K562 (cell line): ENCODE data around the gene TMEM45B. TPM values are rescaled to one million over a fixed set of nuclear protein-coding genes. Genes with fewer than 3 reads are reported as not detected.

Source experiments
- ATAC-seq: fragments of 200-7000 bp; cut with Tn5 transposase; 3 replicates; pipeline ENCODE4 v1.9.1; 2020; ENCODE audit warnings: moderate library complexity
- BruUV-seq: library from RNA; stranded (reverse); fragments of 400-500 nt; replicated peaks from 2 replicates; lab custom pipeline; 2021; lab: Mats Ljungman, UMichigan
- CTCF ChIA-PET: fragments of 300-600 bp; formaldehyde crosslinking; extraction: SDS; loops from one replicate; lab custom pipeline; 2021; ENCODE audit warnings: low intra/inter-chr PET ratio; lab: Yijun Ruan, JAX
- POLR2A ChIA-PET: fragments of 300-600, 350-650 bp; sonication (Branson Sonifier 250); formaldehyde crosslinking; extraction: SDS; loops from one replicate; lab custom pipeline; 2021; ENCODE audit warnings: antibody characterized with exemption, inconsistent platforms; lab: Yijun Ruan, JAX
- DNase-seq, 4 experiments: peaks; one replicate each; pipeline versions ENCODE4 v3.0.0 to v3.0.0-alpha.2; 2011 to 2018; ENCODE audit warnings: low spot score in 3 of 4, mixed read lengths in 3 of 4; ENCODE audit errors: extremely low read depth in 1 of 4
- FAIRE-seq: peaks from 2 replicates; lab custom pipeline; 2011; peaks lifted over from hg19 to GRCh38; lab: Jason Lieb, UNC
- H2AFZ ChIP-seq: 2 replicates; pipeline ENCODE4 v1.6.0; 2011; ENCODE audit warnings: low read depth, low read length, control low read depth, inconsistent platforms
- H3K27ac ChIP-seq: fragments of 200-600 bp; 3 replicates; pipeline ENCODE4 v1.8.0; 2011; ENCODE audit warnings: low read depth, mild to moderate bottlenecking, control low read depth, inconsistent platforms, low read length, moderate library complexity, mixed read lengths; ENCODE audit errors: extremely low read depth
- H3K27me3 ChIP-seq, 2 experiments: fragments of 300-600 bp in 1 of 2; 2 replicates in 1 of 2; 3 replicates in 1 of 2; pipeline versions ENCODE4 v1.6.0 to v1.8.0; 2011; ENCODE audit warnings: inconsistent platforms in 2 of 2, low read length in 2 of 2, mild to moderate bottlenecking in 1 of 2, mixed read lengths in 1 of 2, moderate library complexity in 1 of 2; ENCODE audit not compliant: control insufficient read depth in 2 of 2, insufficient read depth in 2 of 2
- H3K36me3 ChIP-seq: fragments of 300-600 bp; 3 replicates; pipeline ENCODE4 v1.8.0; 2011; ENCODE audit warnings: mild to moderate bottlenecking, low read length, inconsistent platforms; ENCODE audit not compliant: control insufficient read depth, insufficient read depth
- H3K4me1 ChIP-seq, 2 experiments: fragments of 200-600 bp in 1 of 2; replicated peaks in 1 of 2; 2 replicates in 1 of 2; 3 replicates in 1 of 2; pipeline versions ENCODE4 v1.5.1 to v1.8.0; 2011; ENCODE audit warnings: inconsistent platforms in 2 of 2, low read length in 2 of 2, mild to moderate bottlenecking in 1 of 2, mixed read lengths in 1 of 2, moderate library complexity in 1 of 2; ENCODE audit not compliant: control insufficient read depth in 2 of 2, insufficient read depth in 2 of 2
- H3K4me2 ChIP-seq: 2 replicates; pipeline ENCODE4 v1.6.1; 2011; ENCODE audit warnings: low read length, control low read depth, inconsistent platforms, mixed read lengths; ENCODE audit not compliant: insufficient read depth
- H3K4me3 ChIP-seq: fragments of 200-600 bp; sonication (generic), shearing (Covaris generic); 2 replicates; pipeline ENCODE4 v1.5.1; 2016; ENCODE audit warnings: control low read depth, inconsistent platforms
- H3K79me2 ChIP-seq: fragments of 200-600 bp; 3 replicates; pipeline ENCODE4 v1.8.0; 2011; ENCODE audit warnings: low read length, inconsistent platforms; ENCODE audit not compliant: control insufficient read depth, insufficient read depth
- H3K9ac ChIP-seq, 2 experiments: 2 replicates each; pipeline versions ENCODE4 v1.6.0 to v1.6.1; 2011; ENCODE audit warnings: low read depth in 2 of 2, low read length in 2 of 2, control low read depth in 1 of 2, inconsistent platforms in 1 of 2, mild to moderate bottlenecking in 1 of 2, mixed read lengths in 1 of 2; ENCODE audit not compliant: insufficient read depth in 1 of 2
- H3K9me1 ChIP-seq: one replicate; pipeline ENCODE4 v1.6.0; 2011; ENCODE audit warnings: inconsistent platforms, mild to moderate bottlenecking, low read length, moderate library complexity; ENCODE audit not compliant: control insufficient read depth, insufficient read depth
- H3K9me3 ChIP-seq: replicated peaks from 2 replicates; pipeline ENCODE4 v1.5.1; 2011; ENCODE audit warnings: low read depth, low read length, inconsistent platforms; ENCODE audit not compliant: control insufficient read depth, insufficient read depth
- H4K20me1 ChIP-seq: replicated peaks from 2 replicates; pipeline ENCODE4 v1.6.1; 2011; ENCODE audit warnings: low read length, inconsistent platforms, mixed read lengths; ENCODE audit not compliant: control insufficient read depth, insufficient read depth
- ADNP ChIP-seq: fragments of 200-800 bp; sonication (Bioruptor generic); IDR thresholded peaks from 2 replicates; pipeline ENCODE4 v1.6.1; 2016; ENCODE audit warnings: missing genetic modification characterization, missing compliant biosample characterization
- AFF1 ChIP-seq, 2 experiments: fragments of 450-650 bp; IDR thresholded peaks; 2 replicates each; pipeline ENCODE4 v1.6.1; 2018; ENCODE audit warnings: mild to moderate bottlenecking in 2 of 2, low read depth in 1 of 2; ENCODE audit not compliant: partially characterized antibody in 2 of 2
- COPS2 ChIP-seq: fragments of 450-650 bp; conservative IDR thresholded peaks from 2 replicates; pipeline ENCODE4 v1.6.1; 2016; ENCODE audit warnings: mild to moderate bottlenecking, moderate library complexity
- GATA2 ChIP-seq: sonication (generic); formaldehyde crosslinking; IDR thresholded peaks from 2 replicates; pipeline ENCODE4 v1.4.0; 2020; ENCODE audit warnings: mild to moderate bottlenecking, missing genetic modification reagents
- GATAD2B ChIP-seq: fragments of 450-650 bp; IDR thresholded peaks from 2 replicates; pipeline ENCODE4 v1.6.1; 2017; ENCODE audit warnings: mild to moderate bottlenecking, borderline replicate concordance
- HBP1 ChIP-seq: fragments of 450-650 bp; formaldehyde crosslinking; IDR thresholded peaks from 2 replicates; pipeline ENCODE4 v1.4.0; 2022; ENCODE audit warnings: missing genetic modification characterization
- L3MBTL2 ChIP-seq: fragments of 450-650 bp; IDR thresholded peaks from 2 replicates; pipeline ENCODE4 v1.6.1; 2016; ENCODE audit warnings: mild to moderate bottlenecking, moderate library complexity
- MCM5 ChIP-seq: fragments of 450-650 bp; IDR thresholded peaks from 2 replicates; pipeline ENCODE4 v1.6.1; 2016; ENCODE audit warnings: low read depth
- NBN ChIP-seq: fragments of 450-650 bp; IDR thresholded peaks from 2 replicates; pipeline ENCODE4 v1.6.1; 2016; ENCODE audit warnings: low read depth, mild to moderate bottlenecking
- POLR3A ChIP-seq: IDR thresholded peaks from 2 replicates; pipeline ENCODE4 v1.6.1; 2011; ENCODE audit warnings: borderline replicate concordance, mild to moderate bottlenecking, moderate library complexity; ENCODE audit not compliant: insufficient read length, insufficient read depth; ENCODE audit errors: extremely low read depth
- TAF9B ChIP-seq: fragments of 450-650 bp; IDR thresholded peaks from 2 replicates; pipeline ENCODE4 v1.6.1; 2018; ENCODE audit warnings: mild to moderate bottlenecking; ENCODE audit not compliant: partially characterized antibody
- THRAP3 ChIP-seq: fragments of 450-650 bp; IDR thresholded peaks from 2 replicates; pipeline ENCODE4 v1.6.1; 2016; ENCODE audit warnings: mild to moderate bottlenecking, inconsistent platforms, borderline replicate concordance
- ZBTB17 ChIP-seq: fragments of 450-650 bp; formaldehyde crosslinking; IDR thresholded peaks from 2 replicates; pipeline ENCODE4 v1.4.0; 2020; ENCODE audit warnings: mild to moderate bottlenecking
- ZEB2 ChIP-seq: fragments of 450-650 bp; IDR thresholded peaks from 2 replicates; pipeline ENCODE4 v1.6.1; 2016
- ZNF143 ChIP-seq: sonication (generic); formaldehyde crosslinking; IDR thresholded peaks from 2 replicates; pipeline ENCODE4 v1.9.0; 2022; ENCODE audit warnings: mild to moderate bottlenecking, missing genetic modification reagents
- ZNF511 ChIP-seq: sonication (generic); formaldehyde crosslinking; IDR thresholded peaks from 2 replicates; pipeline ENCODE4 v1.8.0; 2022; ENCODE audit warnings: mild to moderate bottlenecking, missing genetic modification reagents
- ZNF76 ChIP-seq: fragments of 250-450 bp; sonication (Bioruptor Pico); IDR thresholded peaks from 2 replicates; pipeline ENCODE4 v1.4.0; 2020; ENCODE audit warnings: mild to moderate bottlenecking, moderate library complexity, borderline replicate concordance
- WGBS: fragments of 100-300 bp; shearing (Covaris generic); methylation state at CpG from one replicate; pipeline ENCODE4 v1.1.6; 2016; ENCODE audit warnings: low coverage, mixed read lengths; ENCODE audit not compliant: insufficient coverage; ENCODE audit errors: missing lambda C conversion rate; 5-methylcytosine and 5-hydroxymethylcytosine counted together
- in situ Hi-C: fragments of 300-500 bp; cut with MboI; formaldehyde crosslinking; loops from 4 replicates; pipeline ENCODE4 v1.15.0; 2018; ENCODE audit warnings: inconsistent platforms, mixed read lengths
- intact Hi-C: fragments of 100-400 bp; cut with micrococcal nuclease; formaldehyde crosslinking; loops from 2 replicates; pipeline ENCODE4 v1.14.2; 2022
- polyA plus RNA-seq, 8 experiments: library from polyadenylated mRNA; depleted of rRNA in 4 of 8; stranded (reverse) in 5 of 8; unstranded in 3 of 8; fragments of >200 nt; fragmentation: Nextera tagmentation in 2 of 8; fragmentation: Illumina TruSeq in 1 of 8; extraction: Ambion mirVana in 2 of 8; extraction: Trizol in 1 of 8; gene quantifications; 2 replicates each; pipeline versions ENCODE4 v1.2.1 to v1.2.3, GENCODE V29; 2011 to 2014; ENCODE audit warnings: inconsistent platforms in 1 of 8, missing spikeins in 1 of 8
- total RNA-seq, 7 experiments: library from RNA; depleted of rRNA in 6 of 7; stranded (reverse); fragments of >200 nt in 6 of 7; fragmentation: Illumina TruSeq in 2 of 7; extraction: Trizol in 2 of 7; gene quantifications; 2 replicates each; pipeline versions ENCODE4 v1.2.1 to v1.2.3, GENCODE V29; 2011 to 2021; ENCODE audit warnings: low replicate concordance in 1 of 7

Gene TMEM45B
- total and polyA plus RNA-seq, 9 of the 15 experiments (the other 6 are each of a cell fraction or from before 2014, with no cell fraction given), result 0.07 TPM; not detected in 8

- Histone ChIP-seq H2AFZ (no peak overlapping the region), H3K4me1 (peaks cover 4 to 10% of the 10 kb centered on the region in 2 experiments; a peak in 4 of 5 replicates), H3K9ac (no peak overlapping the region), H3K27ac (no peak overlapping the region), H3K27me3 (no peaks in the 10 kb centered on the region), H4K20me1 (no peaks in the 10 kb centered on the region), H3K4me2 (no peak overlapping the region), H3K9me1 (no peaks in the 10 kb centered on the region), H3K4me3 (no peak overlapping the region), H3K36me3 (peaks cover 89% of the 10 kb centered on the region), H3K79me2 (no peaks in the 10 kb centered on the region), H3K9me3 (no peaks in the 10 kb centered on the region)
- TF ChIP-seq ADNP (tag) (no peak), ZNF76 (no peak), ZNF511 (CRISPR knock-in tag) (no peak), L3MBTL2 (no peak), NBN (no peak), THRAP3 (no peak), GATA2 (CRISPR knock-in tag) (no peak), AFF1 (IDR thresholded peaks at IDR 0.05; ENCODE audit: low read depth in 1 of 2, partially characterized antibody in 2 of 2) (no peak), ZNF143 (CRISPR knock-in tag) (no peak), TAF9B (no peak), ZBTB17 (CRISPR knock-in tag) (no peak), HBP1 (no peak), GATAD2B (no peak), MCM5 (no peak), COPS2 (no peak), ZEB2 (no peak), POLR3A (no peak)
- BruUV-seq, result no TSS peak
- in situ Hi-C loops (no loop called here), intact Hi-C loops (loop anchor here (10.0 kb wide), 1 partner anchor 101 kb away; no protein-coding TSS in a partner anchor)
- FAIRE-seq (no peak), ATAC-seq (no peak), DNase-seq (no peak)
- ChIA-PET CTCF (no interaction called here), POLR2A (no interaction called here)
- 85% methylated on average over 4 of the region's 4 CpGs for WGBS
These were observed 50.1 kb downstream of the TMEM45B start for GRCh38 chr11:129865701-129866100.
